Trophoblast cell (in vitro differentiated cells and primary cell): Measurements from ENCODE around the gene IFNA8.
"Not testable (repeated sequence)": the region's sequence is repeated elsewhere in the genome, so short reads cannot be mapped to it uniquely, and the experiment has no call there.

Experiments used
- DNase-seq, 2 donors: peaks; one replicate each; pipeline ENCODE4 v3.0.0-alpha.2; 2016
- H2AFZ ChIP-seq: 2 replicates; pipeline ENCODE4 v1.6.1; 2013; ENCODE audit warnings: low read length, moderate library complexity, mild to moderate bottlenecking; ENCODE audit not compliant: insufficient read depth, poor library complexity
- H2AK5ac ChIP-seq: 2 replicates; pipeline ENCODE4 v1.6.1; 2013; ENCODE audit warnings: mild to moderate bottlenecking, low read length
- H2BK120ac ChIP-seq: 2 replicates; pipeline ENCODE4 v1.6.1; 2013; ENCODE audit warnings: low read length, mild to moderate bottlenecking, moderate library complexity; ENCODE audit not compliant: insufficient read depth, poor library complexity
- H2BK12ac ChIP-seq: 2 replicates; pipeline ENCODE4 v1.6.1; 2013; ENCODE audit warnings: mild to moderate bottlenecking, low read length, moderate library complexity
- H2BK5ac ChIP-seq: 2 replicates; pipeline ENCODE4 v1.6.1; 2013; ENCODE audit warnings: low read length, low read depth, moderate library complexity, mild to moderate bottlenecking; ENCODE audit not compliant: poor library complexity
- H3K14ac ChIP-seq: 2 replicates; pipeline ENCODE4 v1.6.1; 2013; ENCODE audit warnings: mild to moderate bottlenecking, low read length
- H3K18ac ChIP-seq: 2 replicates; pipeline ENCODE4 v1.6.1; 2013; ENCODE audit warnings: mild to moderate bottlenecking, low read length
- H3K23ac ChIP-seq: 2 replicates; pipeline ENCODE4 v1.6.1; 2013; ENCODE audit warnings: low read length
- H3K27ac ChIP-seq: 2 replicates; pipeline ENCODE4 v1.5.1; 2013; ENCODE audit warnings: low read depth, mild to moderate bottlenecking, inconsistent platforms, low read length, moderate library complexity
- H3K27me3 ChIP-seq: 2 replicates; pipeline ENCODE4 v1.6.1; 2013; ENCODE audit warnings: inconsistent platforms, mild to moderate bottlenecking, low read length, moderate library complexity; ENCODE audit not compliant: insufficient read depth
- H3K36me3 ChIP-seq, 2 experiments: 1 replicate in 1 of 2; 2 replicates in 1 of 2; pipeline ENCODE4 v1.6.1; 2013; ENCODE audit warnings: low read length in 2 of 2, mild to moderate bottlenecking in 2 of 2, moderate library complexity in 1 of 2; ENCODE audit not compliant: insufficient read depth in 2 of 2, control insufficient read depth in 1 of 2
- H3K4ac ChIP-seq: 2 replicates; pipeline ENCODE4 v1.6.1; 2013; ENCODE audit warnings: low read depth, mild to moderate bottlenecking, low read length, moderate library complexity
- H3K4me1 ChIP-seq, 2 experiments: 1 replicate in 1 of 2; 2 replicates in 1 of 2; pipeline ENCODE4 v1.6.1; 2013; ENCODE audit warnings: low read length in 2 of 2, mild to moderate bottlenecking in 2 of 2, moderate library complexity in 1 of 2; ENCODE audit not compliant: insufficient read depth in 2 of 2, control insufficient read depth in 1 of 2
- H3K4me2 ChIP-seq: 2 replicates; pipeline ENCODE4 v1.6.1; 2013; ENCODE audit warnings: inconsistent platforms, mild to moderate bottlenecking, low read length, moderate library complexity
- H3K4me3 ChIP-seq: 2 replicates; pipeline ENCODE4 v1.5.1; 2013; ENCODE audit warnings: mild to moderate bottlenecking, low read depth, low read length, inconsistent platforms
- H3K79me1 ChIP-seq: one replicate; pipeline ENCODE4 v1.6.1; 2013; ENCODE audit warnings: low read length
- H3K79me2 ChIP-seq: 2 replicates; pipeline ENCODE4 v1.6.1; 2013; ENCODE audit warnings: low read length, mild to moderate bottlenecking; ENCODE audit not compliant: control insufficient read depth, insufficient read depth, poor library complexity
- H3K9ac ChIP-seq: 2 replicates; pipeline ENCODE4 v1.6.1; 2013; ENCODE audit warnings: mild to moderate bottlenecking, low read length
- H3K9me3 ChIP-seq: 2 replicates; pipeline ENCODE4 v1.6.1; 2013; ENCODE audit warnings: low read depth, mild to moderate bottlenecking, control low read depth, inconsistent platforms, low read length; ENCODE audit not compliant: insufficient read depth
- H4K12ac ChIP-seq: 2 replicates; pipeline ENCODE4 v1.6.1; 2013; ENCODE audit warnings: low read depth, mild to moderate bottlenecking, low read length, moderate library complexity
- H4K8ac ChIP-seq: 2 replicates; pipeline ENCODE4 v1.6.1; 2013; ENCODE audit warnings: low read depth, mild to moderate bottlenecking, low read length, moderate library complexity
- H4K91ac ChIP-seq: one replicate; pipeline ENCODE4 v1.6.1; 2013; ENCODE audit warnings: low read depth, mild to moderate bottlenecking, low read length, moderate library complexity
- WGBS: extraction: QIAGEN DNeasy Blood & Tissue Kit; methylation state at CpG from one replicate; pipeline ENCODE4 v1.1.7; 2013; ENCODE audit warnings: missing lambda C conversion rate; ENCODE audit not compliant: insufficient read length, insufficient coverage; ENCODE audit errors: extremely low coverage; 5-methylcytosine and 5-hydroxymethylcytosine counted together

The IFNA8 gene

GRCh38 chr9:21371467-21371866, 37.5 kb upstream of the IFNA8 start:
- not testable (repeated sequence) for H2AFZ ChIP-seq, H2AK5ac ChIP-seq, H3K4me3 ChIP-seq, H3K36me3 ChIP-seq, H3K18ac ChIP-seq, H3K9ac ChIP-seq, DNase-seq, H2BK12ac ChIP-seq, H3K79me1 ChIP-seq, H2BK120ac ChIP-seq, H4K12ac ChIP-seq, H3K9me3 ChIP-seq, H3K27ac ChIP-seq, H3K23ac ChIP-seq, H2BK5ac ChIP-seq, H3K14ac ChIP-seq, H3K4ac ChIP-seq, H3K4me1 ChIP-seq, H3K27me3 ChIP-seq, H3K4me2 ChIP-seq, H4K91ac ChIP-seq, H4K8ac ChIP-seq, H3K79me2 ChIP-seq
- no CpG with 5 or more reads among the region's 4 CpGs for WGBS

- Histone ChIP-seq H3K36me3 (no peaks in the 10 kb centered on the region), H2BK5ac (no peak overlapping the region), H2BK12ac (no peak overlapping the region), H3K9me3 (no peaks in the 10 kb centered on the region), H2BK120ac (no peak overlapping the region), H3K9ac (no peak overlapping the region), H3K4me3 (no peak overlapping the region), H2AK5ac (no peak overlapping the region), H3K27ac (no peak overlapping the region), H4K8ac (no peak overlapping the region), H3K79me1 (no peaks in the 10 kb centered on the region), H3K79me2 (no peaks in the 10 kb centered on the region), H4K12ac (no peak overlapping the region), H3K18ac (no peak overlapping the region), H3K23ac (no peak overlapping the region), H3K4me1 (no peaks in the 10 kb centered on the region), H3K4me2 (no peak overlapping the region), H3K14ac (no peak overlapping the region), H3K27me3 (no peaks in the 10 kb centered on the region), H3K4ac (no peak overlapping the region), H2AFZ (no peak overlapping the region), H4K91ac (no peak overlapping the region)
- DNase-seq = peak; percentile 26 to 46
- no CpG with 5 or more reads among the region's 5 CpGs for WGBS
Observed at GRCh38 chr9:21381448-21382339, 27.2 kb upstream of the IFNA8 start.

GRCh38 chr9:21383627-21384026, 25.3 kb upstream of the IFNA8 start:
- no peak for DNase-seq
- Histone ChIP-seq H3K36me3 (no peaks in the 10 kb centered on the region), H2BK12ac (no peak overlapping the region), H3K4me1 (no peaks in the 10 kb centered on the region), H3K4me3 (no peak overlapping the region), H3K14ac (no peak overlapping the region), H3K9me3 (no peaks in the 10 kb centered on the region), H3K79me1 (no peaks in the 10 kb centered on the region), H3K27ac (no peak overlapping the region), H4K12ac (no peak overlapping the region), H2BK120ac (no peak overlapping the region), H3K18ac (no peak overlapping the region), H2AFZ (no peak overlapping the region), H4K8ac (no peak overlapping the region), H2BK5ac (no peak overlapping the region), H2AK5ac (no peak overlapping the region), H3K27me3 (no peaks in the 10 kb centered on the region), H3K4me2 (no peak overlapping the region), H3K9ac (peak overlapping the region; percentile 26), H3K79me2 (no peaks in the 10 kb centered on the region), H4K91ac (no peak overlapping the region), H3K4ac (no peak overlapping the region), H3K23ac (no peak overlapping the region)
- no CpG with 5 or more reads among the region's 4 CpGs for WGBS

- Histone ChIP-seq H3K4me3 (no peak within 1 kb of the TSS), H3K79me2 (no peaks in the 10 kb centered on the region), H3K14ac (no peak within 1 kb of the TSS), H4K12ac (no peak within 1 kb of the TSS), H3K4ac (no peak within 1 kb of the TSS), H3K36me3 (no peaks in the 10 kb centered on the region), H3K9ac (no peak within 1 kb of the TSS), H3K79me1 (no peaks in the 10 kb centered on the region), H3K27ac (no peak within 1 kb of the TSS), H4K91ac (no peak within 1 kb of the TSS), H2AFZ (no peak within 1 kb of the TSS), H3K27me3 (no peaks in the 10 kb centered on the region), H3K4me2 (no peak within 1 kb of the TSS), H2AK5ac (no peak within 1 kb of the TSS), H2BK5ac (no peak within 1 kb of the TSS), H3K9me3 (no peaks in the 10 kb centered on the region), H2BK120ac (no peak within 1 kb of the TSS), H3K23ac (no peak within 1 kb of the TSS), H3K18ac (no peak within 1 kb of the TSS), H4K8ac (no peak within 1 kb of the TSS), H2BK12ac (no peak within 1 kb of the TSS), H3K4me1 (no peaks in the 10 kb centered on the region)
- WGBS = no CpG with 5 or more reads among the region's 1 CpG
- no peak for DNase-seq
Observed at GRCh38 chr9:21385131-21385670, 23.7 kb upstream of the IFNA8 start, which contains the start of gene IFNA2. Gene IFNA2 (minus strand): TSS chr9:21385398. CDS start chr9:21385329, 69 bp downstream.
